GM12865 (cell line): Measurements from ENCODE around the gene WASF2.

Experiments
- DNase-seq: peaks from one replicate; pipeline ENCODE4 v3.0.0; 2010; ENCODE audit warnings: low read depth
- H3K4me3 ChIP-seq: 2 replicates; pipeline ENCODE4 v1.5.1; 2011; ENCODE audit warnings: mild to moderate bottlenecking, low read depth, low read length, control low read depth
- CTCF ChIP-seq: IDR thresholded peaks from 2 replicates; pipeline ENCODE4 v1.5.1; 2011; ENCODE audit warnings: low read length, control low read depth, low read depth, inconsistent platforms; ENCODE audit not compliant: insufficient read depth; ENCODE audit errors: missing control alignments

WASF2 gene

GRCh38 chr1:27455139-27455811 lies 34.7 kb downstream of the WASF2 start:
- no peak for TF ChIP-seq CTCF
- DNase-seq, result no peak
- no peak overlapping the region for H3K4me3 ChIP-seq

DNA sequence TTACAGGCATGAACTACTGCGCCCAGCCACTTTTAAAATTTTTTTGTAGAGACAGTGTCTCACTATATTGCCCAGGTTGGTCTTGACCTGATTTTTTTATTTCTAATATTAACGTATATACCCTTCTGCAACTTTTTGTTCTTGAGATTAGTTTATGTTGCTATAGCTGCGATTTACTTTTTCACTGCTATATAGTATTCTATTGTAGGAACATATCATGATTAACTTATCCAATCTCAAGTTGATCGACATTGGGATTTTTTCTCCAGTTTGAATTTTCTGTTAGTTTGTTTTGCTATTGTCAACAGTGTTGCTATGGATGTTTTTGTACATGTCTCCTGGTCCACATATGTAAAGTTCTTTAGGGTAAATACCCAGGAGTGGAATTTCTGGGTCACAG lies 35.4 kb downstream of the WASF2 start:
- TF ChIP-seq CTCF, result no peak
- DNase-seq, result no peak
- no peak overlapping the region for H3K4me3 ChIP-seq

- no peak for DNase-seq
- TF ChIP-seq CTCF, result no peak
- H3K4me3 ChIP-seq, result no peak overlapping the region
Measured at GRCh38 chr1:27451343-27451742, 38.6 kb downstream of the WASF2 start.

DNA sequence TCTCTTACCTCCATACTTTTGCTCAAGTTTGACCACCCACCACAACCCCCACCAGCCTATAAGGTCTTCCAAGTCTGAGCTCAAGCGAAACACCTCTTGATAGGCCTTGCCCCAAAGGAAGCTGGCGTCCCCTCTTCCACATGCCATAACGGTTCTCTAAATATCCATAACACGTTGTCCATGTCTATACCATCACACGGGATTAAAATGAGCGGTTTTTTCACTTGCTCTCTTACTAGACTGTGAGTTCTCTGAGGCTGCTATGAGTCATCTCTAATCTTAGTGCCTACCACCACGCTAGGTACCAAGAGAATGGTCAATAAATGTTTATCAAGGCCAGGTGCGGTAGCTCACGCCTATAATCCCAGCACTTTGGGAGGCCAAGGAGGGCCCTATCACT lies 41.0 kb downstream of the WASF2 start:
- peak; percentile 20 for DNase-seq
- no peak for TF ChIP-seq CTCF
- H3K4me3 ChIP-seq, result no peak overlapping the region

DNA sequence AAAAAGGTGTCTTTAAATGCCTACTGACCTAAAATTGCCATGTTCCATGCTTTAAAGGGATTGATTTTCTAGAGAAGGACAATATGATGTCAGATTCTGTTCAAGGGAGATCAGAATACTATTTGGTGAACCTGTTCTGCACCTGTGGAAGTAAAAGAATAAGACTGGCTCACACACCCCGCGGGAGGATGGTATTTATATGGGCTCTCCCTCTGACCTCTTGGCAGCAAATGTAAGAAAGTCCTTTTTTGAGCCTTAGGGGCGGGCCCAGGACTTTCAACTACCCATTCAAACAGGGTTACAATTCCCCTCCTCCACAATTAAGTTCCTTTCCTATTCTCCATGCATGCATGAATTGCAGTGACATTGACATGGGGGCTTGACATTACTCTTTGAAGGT lies 42.1 kb downstream of the WASF2 start:
- DNase-seq, result no peak
- no peak for TF ChIP-seq CTCF
- no peak overlapping the region for H3K4me3 ChIP-seq

- TF ChIP-seq CTCF, result no peak
- H3K4me3 ChIP-seq, result no peak overlapping the region
- DNase-seq, result no peak
Measured at GRCh38 chr1:27447399-27447798, 42.6 kb downstream of the WASF2 start.

- no peak for TF ChIP-seq CTCF
- no peak overlapping the region for H3K4me3 ChIP-seq
- DNase-seq, result no peak
Measured at GRCh38 chr1:27446496-27447020, 43.4 kb downstream of the WASF2 start.
